ENCODE results near the gene LYL1.

LYL1 gene

DNA sequence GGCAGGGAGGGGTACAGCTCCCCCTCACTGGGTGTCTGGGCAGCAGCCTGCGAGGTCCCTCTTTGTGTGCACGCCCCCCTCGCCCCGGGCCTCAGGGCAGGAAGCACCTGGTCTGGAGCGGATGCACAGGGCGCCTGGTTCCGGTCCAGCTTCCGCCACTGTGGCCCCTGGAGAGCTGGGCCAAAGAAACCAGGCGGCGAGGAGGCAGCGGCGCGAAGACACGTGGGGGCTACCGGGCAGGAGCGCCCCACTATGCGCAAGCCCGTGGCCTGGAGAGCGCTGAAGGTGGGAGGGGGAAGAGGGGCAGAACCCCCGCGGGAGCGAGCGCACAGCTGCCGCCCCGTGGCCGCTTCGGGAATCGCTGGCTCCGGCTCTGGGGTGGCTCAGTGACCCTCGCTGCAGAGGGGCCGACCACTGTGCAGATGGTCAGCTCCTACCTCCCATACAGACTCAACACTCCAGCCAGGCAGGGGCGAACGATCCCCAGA is 1.7 kb upstream of the LYL1 start:
- DNase-seq: peak; percentile 49

DNA sequence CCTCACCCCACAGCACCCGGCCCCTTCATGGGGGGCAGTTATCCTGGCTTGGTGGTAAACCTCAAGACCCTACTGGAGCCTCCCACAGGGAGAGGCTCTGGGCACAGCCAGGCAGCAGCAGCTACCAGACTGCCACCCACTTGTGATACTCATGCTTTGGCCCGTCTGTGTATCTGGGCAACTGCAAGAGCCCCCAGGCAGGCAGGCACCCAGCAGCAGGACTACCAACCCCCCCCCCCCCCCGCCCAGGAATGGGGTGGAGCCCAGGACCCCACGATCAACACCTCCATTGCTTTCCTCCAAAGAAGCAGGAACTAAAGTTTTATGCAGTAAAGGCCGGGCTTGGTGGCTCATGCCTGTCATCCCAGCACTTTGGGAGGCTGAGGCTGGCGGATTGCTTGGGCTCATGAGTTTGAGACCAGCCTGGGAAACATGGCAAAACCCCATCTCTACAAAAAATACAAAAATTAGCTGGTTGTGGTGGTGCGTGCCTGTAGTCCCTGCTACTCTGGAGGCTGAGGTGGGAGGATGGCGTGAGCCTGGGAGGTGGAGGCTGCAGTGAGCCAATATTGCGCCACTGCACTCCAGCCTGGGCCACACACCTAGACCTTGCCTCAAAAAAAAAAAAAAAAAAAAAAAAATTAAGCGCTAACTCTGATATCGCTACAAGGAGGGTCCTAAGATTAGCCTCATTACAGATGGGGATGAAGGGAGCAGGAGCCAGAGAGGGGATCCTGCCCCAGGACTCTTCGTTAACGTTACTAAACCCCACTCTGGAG is 1.1 kb upstream of the LYL1 start:
- no peak for DNase-seq

DNA sequence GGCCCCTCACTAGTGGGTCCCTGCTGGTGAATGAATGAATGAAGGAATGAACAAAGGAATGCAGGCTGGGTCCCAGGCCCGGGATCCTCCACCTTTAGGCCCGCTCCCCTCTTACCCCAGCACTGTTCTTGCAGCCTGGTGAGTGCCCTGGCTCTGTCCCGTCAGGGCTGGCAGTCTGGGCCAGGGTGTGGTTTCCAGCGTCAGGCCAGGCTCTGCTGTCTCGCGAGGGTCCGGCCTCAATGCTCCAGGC is 317 bp downstream of the LYL1 start:
- DNase-seq: no peak

DNA sequence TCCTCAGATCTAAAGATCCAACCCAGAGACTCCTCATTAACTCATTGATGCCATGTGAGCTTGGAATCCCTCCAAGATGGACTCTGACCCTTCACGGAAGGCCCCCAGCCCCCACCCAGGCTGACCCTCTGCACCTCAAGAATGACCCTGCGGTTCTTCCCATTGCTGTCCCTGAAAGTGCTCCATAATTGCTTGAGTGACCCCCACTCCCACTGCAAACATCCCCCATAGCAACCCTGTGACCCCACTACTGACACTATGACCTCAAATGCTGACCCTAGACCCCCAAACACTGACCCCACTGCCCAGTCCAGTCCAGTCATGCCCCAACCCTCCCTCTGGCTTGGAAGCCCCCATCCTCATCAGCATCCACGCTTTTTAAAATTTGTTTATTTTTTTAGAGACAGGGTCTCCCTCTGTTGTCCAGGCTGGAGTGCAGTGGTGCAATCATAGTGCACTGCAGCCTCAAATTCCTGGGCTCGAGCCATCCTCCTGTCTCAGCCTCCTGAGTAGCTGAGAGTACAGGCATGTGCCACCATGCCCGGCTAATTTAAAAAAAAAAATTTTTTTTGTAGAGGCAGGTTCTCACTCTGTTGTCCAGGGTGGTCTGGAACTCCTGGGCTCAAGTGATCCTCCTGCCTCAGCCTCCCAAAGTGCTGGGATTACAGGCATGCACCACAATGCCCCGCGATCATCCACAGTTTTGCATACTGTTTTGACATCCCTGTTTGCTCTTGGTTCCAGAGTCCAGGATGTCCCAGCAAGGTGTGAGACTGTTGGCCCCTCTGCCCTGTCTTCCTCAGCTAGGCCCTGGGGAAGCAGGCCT is 855 bp downstream of the LYL1 start:
- no peak for DNase-seq

DNA sequence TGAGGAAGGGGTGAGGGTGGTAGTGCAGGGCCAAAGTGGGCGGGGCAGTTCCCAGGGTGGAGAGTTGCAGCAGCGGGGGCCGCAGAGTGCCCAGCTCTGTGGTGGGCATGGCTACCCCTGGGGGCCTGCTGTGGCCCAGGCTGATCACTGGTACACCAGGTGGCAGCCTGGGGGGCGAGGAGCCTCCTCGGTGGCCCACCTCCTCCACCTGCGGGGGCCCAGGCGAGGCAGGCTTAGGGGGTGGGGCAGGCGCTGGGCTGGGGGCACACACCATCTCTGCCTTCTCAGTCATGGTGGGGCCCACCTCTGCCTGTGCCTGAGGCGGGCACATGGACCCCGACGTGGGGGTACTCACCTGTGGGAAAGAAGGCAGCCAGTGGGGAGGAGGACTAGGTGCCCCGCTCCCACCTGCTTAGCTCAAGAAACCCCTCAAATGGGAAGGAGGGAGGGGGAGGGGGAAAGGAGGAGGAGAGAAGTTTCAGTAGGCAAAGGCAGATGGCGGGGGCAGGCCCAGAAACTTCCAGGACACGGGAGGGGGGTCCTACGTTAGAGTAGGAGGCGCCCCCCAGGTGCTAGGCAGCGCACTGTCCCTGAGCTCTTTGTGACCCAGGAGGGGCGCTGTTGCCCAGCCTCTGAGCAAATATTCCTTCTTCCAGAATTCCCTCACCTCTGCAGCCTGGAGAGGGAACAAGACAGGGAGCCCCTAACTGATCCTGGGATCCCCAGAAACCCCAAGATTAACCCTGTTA is 1.6 kb downstream of the LYL1 start:
- DNase-seq: no peak

DNA sequence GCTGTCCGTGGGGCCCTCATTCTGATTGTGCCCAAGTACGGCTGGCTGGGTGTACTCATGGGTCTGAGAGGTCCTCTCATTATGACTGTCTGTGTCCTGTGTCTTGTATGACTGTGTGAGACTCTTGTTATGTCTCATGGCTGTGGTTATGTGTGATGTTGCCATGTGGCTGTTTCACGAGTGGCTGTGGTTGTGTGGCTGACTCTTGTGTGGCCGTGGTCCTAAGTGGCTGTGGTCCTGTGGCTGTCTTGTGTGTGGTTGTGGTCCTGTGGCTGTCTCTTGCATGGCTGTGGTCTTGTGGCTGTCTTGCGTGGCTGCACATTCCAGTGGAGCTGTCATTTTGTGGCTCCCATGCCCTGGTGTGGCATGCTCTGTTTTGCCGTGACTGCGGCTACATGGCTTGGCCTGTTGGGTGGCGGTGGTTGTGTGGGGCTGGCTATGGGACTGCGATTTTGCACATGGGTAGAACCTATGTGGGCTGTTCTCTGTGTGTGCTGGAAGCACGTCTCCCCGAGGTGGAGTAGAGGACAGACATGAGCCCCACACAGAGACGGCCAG is 2.5 kb downstream of the LYL1 start:
- no peak for DNase-seq

DNA sequence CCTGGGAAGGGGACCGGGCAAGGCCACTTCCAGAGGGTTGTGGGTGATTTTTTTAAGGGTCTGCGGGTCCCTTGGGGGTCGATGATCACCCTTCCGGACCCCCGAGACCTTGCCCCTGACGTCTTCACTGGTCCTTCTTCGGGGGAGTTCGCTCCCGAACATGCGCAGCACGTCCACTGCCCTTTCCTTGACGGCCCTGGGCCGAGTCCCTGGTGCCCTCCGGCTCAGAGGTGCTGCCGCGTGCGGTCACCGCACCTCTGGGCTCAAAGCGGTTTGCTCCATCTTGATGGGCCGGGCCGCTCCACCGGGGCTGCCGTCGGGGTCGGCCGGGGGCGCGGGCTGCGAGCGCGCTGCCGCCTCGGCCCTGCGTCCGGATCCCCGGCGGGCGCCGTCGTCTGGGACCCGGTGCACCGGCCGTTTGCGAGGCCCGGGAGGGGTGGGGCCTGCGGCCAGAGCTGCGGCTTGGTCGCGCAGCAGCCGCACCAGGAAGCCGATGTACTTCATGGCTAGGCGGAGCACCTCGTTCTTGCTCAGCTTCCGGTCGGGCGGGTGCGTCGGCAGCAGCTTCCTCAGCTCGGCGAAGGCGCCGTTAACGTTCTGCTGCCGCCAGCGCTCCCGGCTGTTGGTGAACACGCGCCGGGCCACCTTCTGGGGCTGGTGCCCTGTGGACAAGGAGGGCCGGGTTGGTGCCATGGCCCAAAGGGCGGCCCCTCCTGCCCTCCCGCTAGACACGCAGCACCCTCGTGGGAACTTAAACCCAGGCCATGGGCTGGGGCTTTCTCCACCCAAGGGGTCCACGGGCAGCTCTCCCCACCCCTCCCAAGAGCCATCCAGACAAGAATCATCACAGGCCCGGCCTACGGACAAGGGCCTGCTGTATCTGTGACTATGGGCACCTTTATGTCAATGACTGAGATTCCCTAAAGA is 3.3 kb downstream of the LYL1 start:
- no peak for DNase-seq

DNA sequence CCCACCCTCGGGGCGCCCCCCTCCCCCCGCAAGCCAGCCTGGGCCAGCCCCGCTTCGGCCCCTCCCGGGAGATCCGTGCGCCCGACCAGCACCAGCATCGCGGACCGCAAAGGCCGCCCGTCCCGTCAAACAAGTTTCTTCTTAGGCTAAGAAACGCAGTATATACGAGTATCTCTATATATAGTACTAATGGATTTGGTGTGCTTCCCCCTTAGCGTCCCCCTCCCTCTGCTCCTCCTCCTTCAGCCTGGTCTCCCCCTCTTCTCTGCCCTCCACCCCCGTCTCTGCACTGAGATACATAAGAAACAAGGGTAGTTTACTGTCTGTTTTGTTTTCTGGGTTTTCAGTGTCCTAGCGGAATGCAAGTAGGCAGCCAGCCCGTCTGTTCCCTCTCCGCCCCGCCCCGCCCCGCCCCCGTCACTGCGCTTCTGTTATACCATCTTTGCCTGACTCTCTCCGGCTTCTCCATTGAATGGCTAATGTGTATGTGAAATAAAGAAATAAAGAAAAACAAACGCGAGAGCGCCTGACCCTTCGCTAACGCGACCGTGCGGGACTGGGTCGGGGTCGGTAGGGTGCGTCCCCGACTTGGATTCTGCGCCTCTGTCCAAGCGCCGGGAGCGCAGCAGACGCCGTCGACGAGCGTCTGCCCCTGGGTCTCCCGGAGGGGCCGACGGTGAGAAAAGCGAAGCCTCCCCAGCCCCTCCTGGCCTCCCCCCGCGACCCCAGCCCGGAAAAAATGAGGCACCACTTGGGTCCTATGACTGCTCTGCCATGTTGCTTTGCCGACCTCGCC is 4.2 kb downstream of the LYL1 start:
- DNase-seq: no peak

DNA sequence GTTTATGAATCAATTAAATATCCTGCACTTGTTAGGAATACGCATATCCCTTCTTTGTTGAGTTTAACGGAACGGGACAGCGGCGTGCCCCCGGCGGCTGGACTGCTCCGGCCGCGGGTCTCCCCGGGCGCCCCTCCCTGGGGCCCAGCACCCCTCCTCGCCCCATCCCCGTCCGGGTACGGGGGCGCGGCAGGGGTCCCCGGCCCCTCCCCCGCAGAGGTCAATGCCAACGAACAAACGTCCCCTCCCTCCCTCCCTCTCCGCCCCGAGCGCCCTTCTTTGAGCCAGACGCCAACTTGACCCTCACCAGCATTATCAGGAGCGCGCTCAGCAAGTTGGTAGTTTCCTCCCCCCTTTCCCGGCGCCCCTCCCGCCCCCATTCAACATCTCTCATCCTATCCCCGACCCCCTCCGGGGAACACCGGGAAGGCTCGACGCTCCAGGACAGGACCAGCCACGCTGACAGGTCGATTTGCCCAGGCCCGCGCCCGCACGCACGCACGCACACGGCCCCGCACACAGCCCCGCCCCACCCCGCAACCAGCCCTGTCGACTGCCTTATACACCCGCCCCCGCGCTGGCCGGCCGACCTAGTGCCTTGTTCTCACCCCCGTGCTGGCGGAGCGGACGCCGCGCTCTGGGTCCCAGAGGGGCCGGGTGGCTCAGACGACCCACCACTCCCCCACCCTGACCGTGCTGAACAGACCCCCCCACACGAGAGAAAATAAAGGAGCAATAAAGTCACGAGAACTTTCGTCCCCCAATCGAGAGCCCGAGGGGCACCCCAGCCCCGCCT is 5.0 kb downstream of the LYL1 start:
- DNase-seq: no peak

DNA sequence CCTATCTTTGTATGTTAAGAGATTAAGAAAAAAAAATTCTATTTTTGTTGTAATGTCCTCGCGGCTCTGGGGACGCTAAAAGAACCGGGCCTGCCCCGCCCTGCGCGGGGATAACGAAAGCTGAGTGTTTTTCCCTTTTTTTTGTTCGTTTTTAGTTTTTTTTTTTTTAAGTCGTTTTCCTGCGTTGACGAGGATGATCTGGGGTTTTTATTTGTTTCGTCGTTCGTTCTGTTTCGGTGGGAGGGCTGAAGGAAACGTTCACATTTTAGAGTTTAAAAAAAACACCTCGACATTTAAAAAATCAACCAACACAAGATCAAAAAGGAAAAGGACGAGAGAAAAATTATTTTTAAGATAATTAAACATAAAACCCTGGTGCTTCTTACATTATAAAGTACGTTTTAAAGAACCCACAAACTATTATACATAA is 5.6 kb downstream of the LYL1 start:
- DNase-seq: no peak

DNA sequence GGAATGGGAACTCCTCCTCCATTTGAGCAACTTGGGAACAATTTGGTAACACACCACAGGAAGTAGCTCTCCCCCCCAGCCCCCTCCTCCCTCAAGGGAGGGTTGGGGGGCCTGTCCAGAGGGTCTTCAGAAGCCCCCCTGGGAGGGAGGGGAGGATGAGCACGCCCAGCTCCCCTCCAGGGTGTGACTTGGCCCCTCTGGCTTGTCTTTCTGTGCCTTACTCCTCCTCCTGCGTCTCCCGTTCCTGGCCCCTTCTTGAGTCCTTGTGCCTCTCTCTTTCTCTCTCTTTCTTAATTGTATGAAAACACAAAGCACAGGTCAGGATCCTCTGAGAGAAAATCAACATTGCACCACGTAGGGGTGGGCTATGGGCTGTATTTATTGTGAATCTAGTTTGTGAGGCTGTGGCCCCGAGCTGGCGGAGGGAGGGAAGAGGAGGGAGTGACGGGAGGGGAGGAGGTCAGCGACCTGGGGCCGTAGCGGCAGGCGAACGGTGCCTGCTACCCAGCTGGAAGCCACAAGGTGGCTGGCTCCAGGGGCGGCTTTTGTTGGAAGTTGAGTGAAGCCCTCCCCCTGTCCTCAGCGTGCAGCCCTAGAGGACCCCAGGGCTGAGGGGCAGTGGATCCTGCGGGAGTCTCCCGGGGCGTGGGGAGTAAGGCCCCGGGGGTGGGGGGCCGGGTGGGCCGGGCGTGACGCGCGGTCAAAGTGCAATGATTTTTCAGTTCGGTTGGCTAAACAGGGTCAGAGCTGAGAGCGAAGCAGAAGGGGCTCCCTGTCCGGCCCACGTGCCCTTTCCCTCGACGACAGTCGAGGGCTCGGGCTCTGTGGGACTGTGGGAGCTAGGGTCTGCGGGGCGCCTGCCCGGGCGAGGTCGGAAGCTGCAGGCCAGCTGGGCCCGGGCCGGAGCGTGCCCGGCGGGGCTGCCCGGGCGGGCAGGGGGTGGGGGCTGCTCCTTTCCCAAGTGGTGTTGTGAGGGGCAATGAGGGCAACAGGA is 6.4 kb downstream of the LYL1 start:
- DNase-seq: no peak

DNA sequence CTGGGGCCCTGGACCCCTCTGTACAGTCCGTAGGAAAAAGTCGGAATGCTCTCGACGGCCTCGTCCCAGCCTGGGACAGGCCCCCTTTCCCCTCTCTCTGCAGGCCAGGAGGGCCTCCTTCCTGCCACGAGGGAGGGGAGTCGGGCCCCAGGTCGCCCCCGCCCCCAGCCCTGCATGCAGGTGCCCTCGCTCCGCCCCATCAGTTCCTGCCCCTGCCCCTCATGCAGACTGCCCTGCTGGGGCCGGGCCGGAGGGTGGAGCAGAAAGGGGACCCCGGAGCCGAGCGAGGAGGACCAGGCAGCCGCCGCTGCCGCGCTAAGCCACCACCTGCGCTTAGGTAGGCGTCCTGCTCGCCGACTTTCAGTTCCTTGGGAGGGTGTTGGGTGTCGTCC is 7.3 kb downstream of the LYL1 start:
- no peak for DNase-seq

DNA sequence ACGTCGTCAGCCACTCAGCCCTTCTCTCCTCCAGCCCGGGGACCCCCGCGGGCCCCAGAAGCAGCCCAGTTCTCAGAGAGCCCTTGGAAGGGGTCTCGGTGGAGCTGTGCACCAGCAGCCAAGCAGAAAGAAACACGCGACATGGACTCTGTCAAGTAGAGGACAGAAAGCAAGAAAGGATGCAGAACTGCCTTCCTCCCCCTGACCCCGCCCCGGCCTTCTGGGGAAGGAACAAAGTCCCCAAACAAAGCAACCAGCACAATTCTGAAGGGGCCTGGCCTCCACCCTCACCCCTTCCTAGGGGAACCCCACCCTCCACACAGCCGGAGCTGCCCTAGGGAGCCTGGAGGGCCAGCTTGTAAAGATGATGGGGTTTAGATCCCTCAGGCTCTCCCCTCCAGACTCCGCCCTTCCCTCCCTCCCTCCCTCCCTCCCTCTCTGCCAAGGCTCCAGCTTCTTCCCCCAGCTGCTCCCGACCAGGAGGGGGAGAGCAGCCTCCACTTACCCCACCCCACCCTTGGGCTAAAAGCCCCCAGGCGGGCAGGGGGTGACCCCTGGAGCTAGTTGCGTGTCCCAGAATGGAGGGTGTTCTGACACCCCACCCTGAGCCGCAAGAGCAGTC is 7.8 kb downstream of the LYL1 start:
- no peak for DNase-seq

DNA sequence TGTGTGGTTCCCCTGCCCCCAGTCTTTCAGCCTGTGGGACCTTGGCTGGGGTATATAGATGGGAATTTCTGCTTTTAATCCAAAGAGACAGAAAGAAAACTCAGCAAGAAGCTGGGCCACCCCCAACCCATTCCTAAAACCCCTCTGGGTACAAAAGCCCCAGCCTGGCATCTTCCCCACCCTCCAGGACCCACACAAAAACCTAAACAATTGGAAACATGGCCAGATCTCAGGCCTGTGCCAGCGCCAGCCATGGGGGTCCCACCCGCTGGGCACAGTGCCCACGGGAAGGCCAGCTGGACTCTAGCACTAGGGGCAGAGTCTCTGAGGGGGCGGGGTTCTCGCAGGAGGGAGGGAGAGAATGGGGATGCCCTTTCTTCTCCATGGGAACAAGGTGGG is 8.6 kb downstream of the LYL1 start:
- DNase-seq: no peak

DNA sequence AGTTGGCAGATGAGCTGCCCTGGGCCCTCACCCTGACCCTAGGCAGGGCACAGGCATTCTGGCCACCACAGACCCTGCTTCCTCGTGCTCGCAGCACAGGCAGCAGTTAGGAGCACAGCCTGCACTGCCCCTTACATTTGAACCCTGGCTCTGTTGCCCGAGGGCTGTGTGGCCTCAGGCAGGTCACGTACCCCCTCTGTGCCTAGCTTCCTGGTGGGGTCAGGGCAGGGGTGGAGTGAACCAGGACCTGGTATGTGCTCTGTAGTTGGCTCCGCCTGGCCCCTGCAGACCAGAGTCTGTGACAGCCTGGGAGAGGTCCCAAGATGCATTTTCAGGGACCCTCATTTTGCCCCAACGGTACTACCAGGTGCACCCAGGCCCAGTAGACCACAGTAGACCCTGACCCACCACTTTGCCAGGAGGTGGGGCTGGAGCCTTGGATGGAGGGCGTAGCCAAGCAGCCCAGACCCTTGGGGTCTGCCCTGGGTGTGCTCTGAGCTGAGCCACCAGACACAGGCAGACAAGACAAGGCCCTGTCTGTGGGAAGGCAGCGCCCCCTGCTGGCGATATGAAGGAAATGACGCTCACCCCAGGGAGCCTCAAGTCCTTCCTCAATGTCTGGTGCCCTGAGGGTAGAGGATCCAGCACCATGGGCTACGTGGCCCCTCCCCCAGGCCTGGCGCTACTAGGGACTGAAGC is 9.1 kb downstream of the LYL1 start:
- DNase-seq: peak; percentile 84

DNA sequence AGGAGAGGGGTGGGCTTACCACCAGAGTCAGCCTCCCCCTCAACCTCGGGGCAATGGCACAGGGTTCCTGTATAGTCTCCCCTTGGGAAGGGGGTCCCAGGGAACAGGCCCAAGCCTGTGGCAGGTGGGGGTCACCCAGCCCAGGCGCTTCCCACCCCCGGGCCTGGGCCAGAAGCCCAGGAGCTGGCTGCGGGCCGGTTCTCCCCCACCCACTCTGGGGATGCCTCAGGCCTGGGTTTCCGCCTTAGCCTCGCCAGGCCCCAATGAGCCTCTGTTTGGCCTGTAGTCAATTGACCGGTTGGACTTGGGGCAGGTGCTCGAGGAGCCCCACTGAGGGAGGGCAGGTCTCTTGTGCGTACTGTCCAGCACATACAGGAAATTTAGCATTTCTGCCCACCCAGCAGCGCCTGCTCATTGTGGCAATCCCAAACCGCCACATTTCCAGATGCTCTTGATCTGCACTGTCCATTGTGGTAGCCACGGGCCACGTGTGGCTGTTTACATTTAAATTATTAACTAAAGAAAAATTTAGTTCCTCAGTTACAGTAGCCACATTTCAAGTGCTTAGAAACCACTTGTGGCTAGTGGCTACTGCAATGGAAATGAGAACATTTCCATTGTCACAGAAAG is 9.9 kb downstream of the LYL1 start:
- no peak for DNase-seq

DNA sequence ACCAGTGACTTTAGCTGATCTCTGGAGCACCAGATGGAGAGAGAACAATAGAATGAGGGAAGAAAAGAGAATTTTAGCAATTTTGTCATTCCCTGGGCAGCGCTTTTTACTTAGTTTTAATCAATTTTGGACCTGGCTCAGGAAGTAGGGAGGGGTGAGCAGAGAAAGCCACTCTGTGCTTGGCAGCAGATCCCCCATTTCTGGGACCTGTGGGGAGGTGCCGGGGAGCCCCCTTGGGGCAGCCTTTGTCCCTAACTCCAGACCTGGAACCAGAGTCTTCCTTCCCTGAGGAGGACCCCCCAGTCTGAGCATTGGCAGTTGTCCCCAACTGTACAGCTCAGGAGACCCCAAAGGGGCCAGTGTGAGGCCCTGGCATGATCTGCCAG is 10.5 kb downstream of the LYL1 start:
- no peak for DNase-seq
